Tibial nerve (tissue), 4 donors: ENCODE results near the gene AMOTL2.

Experiments
- EP300 ChIP-seq, 2 donors: sonication (generic); formaldehyde crosslinking; IDR thresholded peaks; one replicate each; pipeline ENCODE4 v1.6.1; 2017; ENCODE audit warnings: antibody characterized with exemption in 2 of 2, mild to moderate bottlenecking in 1 of 2
- POLR2A ChIP-seq, 2 donors: fragments of 450-650 bp; IDR thresholded peaks; one replicate each; pipeline ENCODE4 v1.6.1; 2017; ENCODE audit warnings: antibody characterized with exemption in 2 of 2, mild to moderate bottlenecking in 2 of 2, moderate library complexity in 2 of 2
- TF ChIP-seq, protein P1 (sequence below), 5 experiments: fragments of 200-600 bp in 3 of 5; fragments of 450-650 bp in 2 of 5; sonication (generic) in 3 of 5; IDR thresholded peaks; one replicate each; pipeline ENCODE4 v1.5.1; 2016 to 2019; ENCODE audit warnings: antibody characterized with exemption in 5 of 5, mild to moderate bottlenecking in 3 of 5, moderate library complexity in 2 of 5

- TF ChIP-seq, protein P1, sequence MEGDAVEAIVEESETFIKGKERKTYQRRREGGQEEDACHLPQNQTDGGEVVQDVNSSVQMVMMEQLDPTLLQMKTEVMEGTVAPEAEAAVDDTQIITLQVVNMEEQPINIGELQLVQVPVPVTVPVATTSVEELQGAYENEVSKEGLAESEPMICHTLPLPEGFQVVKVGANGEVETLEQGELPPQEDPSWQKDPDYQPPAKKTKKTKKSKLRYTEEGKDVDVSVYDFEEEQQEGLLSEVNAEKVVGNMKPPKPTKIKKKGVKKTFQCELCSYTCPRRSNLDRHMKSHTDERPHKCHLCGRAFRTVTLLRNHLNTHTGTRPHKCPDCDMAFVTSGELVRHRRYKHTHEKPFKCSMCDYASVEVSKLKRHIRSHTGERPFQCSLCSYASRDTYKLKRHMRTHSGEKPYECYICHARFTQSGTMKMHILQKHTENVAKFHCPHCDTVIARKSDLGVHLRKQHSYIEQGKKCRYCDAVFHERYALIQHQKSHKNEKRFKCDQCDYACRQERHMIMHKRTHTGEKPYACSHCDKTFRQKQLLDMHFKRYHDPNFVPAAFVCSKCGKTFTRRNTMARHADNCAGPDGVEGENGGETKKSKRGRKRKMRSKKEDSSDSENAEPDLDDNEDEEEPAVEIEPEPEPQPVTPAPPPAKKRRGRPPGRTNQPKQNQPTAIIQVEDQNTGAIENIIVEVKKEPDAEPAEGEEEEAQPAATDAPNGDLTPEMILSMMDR (IDR thresholded peaks at IDR 0.05), result peak in 1 of 5 experiments; percentile 4
- TF ChIP-seq EP300 (IDR thresholded peaks at IDR 0.05) (no peak), POLR2A (IDR thresholded peaks at IDR 0.05) (no peak)
Observed at GRCh38 chr3:134374791-134375581, 739 bp upstream of the AMOTL2 start.
